ENCODE results near the gene GGTLC2. TPM values are rescaled to one million over a fixed set of nuclear protein-coding genes. Genes with fewer than 3 reads are reported as not detected.
"Not testable (repeated sequence)": the region's sequence is repeated elsewhere in the genome, so short reads cannot be mapped to it uniquely, and the experiment has no call there.

The GGTLC2 gene
- total RNA-seq, 5 donors from 2014 or later (not counting 1 experiment from before 2014, with no cell fraction given) = not detected

GRCh38 chr22:22652573-22652972 lies 8.2 kb downstream of the GGTLC2 start:
- H3K27me3 ChIP-seq (replicated peaks in 1 of 2; ENCODE audit: control insufficient read depth in 2 of 2, extremely low read depth in 1 of 2, insufficient read depth in 2 of 2, low read length in 1 of 2); POLR2A ChIA-PET; H3K4me1 ChIP-seq (ENCODE audit: control insufficient read depth in 1 of 2, extremely low read depth in 1 of 2, insufficient read depth in 2 of 2, low read length in 2 of 2); H3K36me3 ChIP-seq (ENCODE audit: control insufficient read depth in 2 of 2, extremely low read depth in 1 of 2, insufficient read depth in 1 of 2, low read length in 1 of 2); CTCF ChIA-PET; H3K36me3 Mint-ChIP-seq; DNase-seq; H3K9me3 Mint-ChIP-seq; H3K27ac ChIP-seq (ENCODE audit: low read length); ATAC-seq (replicated peaks in 1 of 4); H3K27ac Mint-ChIP-seq; H3K9me3 ChIP-seq; H3K4me3 ChIP-seq (ENCODE audit: control insufficient read depth in 1 of 2, extremely low read depth in 1 of 2, low read length in 1 of 2); H3K27me3 Mint-ChIP-seq: not testable (repeated sequence)
- H3K4me1 Mint-ChIP-seq = peaks cover 21 to 32% (median 28%) of the 10 kb centered on the region in 3 donors
- peak overlapping the region in 1 of 3 donors; percentile 46 for H3K4me3 Mint-ChIP-seq
- WGBS (ENCODE audit: insufficient coverage) = 76% methylated on average over 3 of the region's 6 CpGs

- H3K27ac Mint-ChIP-seq, POLR2A ChIA-PET: not testable (repeated sequence)
Observed at GRCh38 chr22:22653677-22654381, 9.4 kb downstream of the GGTLC2 start.

GRCh38 chr22:22655452-22656290 lies 11.3 kb downstream of the GGTLC2 start:
- POLR2A ChIA-PET = interaction anchor here in 1 of 2 donors (0.5 kb wide), 1 partner anchor 889 kb away, joined by 5 read pairs; no protein-coding TSS in a partner anchor
- CTCF ChIA-PET = no interaction called here
- peaks cover 0 to 3% of the 10 kb centered on the region in 2 experiments for H3K27me3 ChIP-seq (replicated peaks in 1 of 2; ENCODE audit: control insufficient read depth in 2 of 2, extremely low read depth in 1 of 2, insufficient read depth in 2 of 2, low read length in 1 of 2)

More at GRCh38 chr22:22653677-22654381, 9.4 kb downstream of the GGTLC2 start:
- H3K36me3 ChIP-seq (ENCODE audit: control insufficient read depth in 2 of 2, extremely low read depth in 1 of 2, insufficient read depth in 1 of 2, low read length in 1 of 2); CTCF ChIA-PET; H3K9me3 ChIP-seq; H3K4me3 ChIP-seq (ENCODE audit: control insufficient read depth in 1 of 2, extremely low read depth in 1 of 2, low read length in 1 of 2); H3K27me3 ChIP-seq (replicated peaks in 1 of 2; ENCODE audit: control insufficient read depth in 2 of 2, extremely low read depth in 1 of 2, insufficient read depth in 2 of 2, low read length in 1 of 2); ATAC-seq (replicated peaks in 1 of 4); H3K27me3 Mint-ChIP-seq; DNase-seq; H3K9me3 Mint-ChIP-seq; H3K27ac ChIP-seq (ENCODE audit: low read length); H3K36me3 Mint-ChIP-seq; H3K4me1 ChIP-seq (ENCODE audit: control insufficient read depth in 1 of 2, extremely low read depth in 1 of 2, insufficient read depth in 2 of 2, low read length in 2 of 2): not testable (repeated sequence)
- Mint-ChIP-seq H3K4me1 (peaks cover 21 to 32% (median 28%) of the 10 kb centered on the region in 3 donors), H3K4me3 (peak overlapping the region in 1 of 3 donors; percentile 52)
- WGBS (ENCODE audit: insufficient coverage) = no CpG with 5 or more reads among the region's 13 CpGs

GRCh38 chr22:22657712-22658111 lies 13.3 kb downstream of the GGTLC2 start:
- H3K27ac Mint-ChIP-seq = no peak overlapping the region
- Histone ChIP-seq H3K27me3 (replicated peaks in 1 of 2; ENCODE audit: control insufficient read depth in 2 of 2, extremely low read depth in 1 of 2, insufficient read depth in 2 of 2, low read length in 1 of 2) (peaks cover 0 to 5% of the 10 kb centered on the region in 2 experiments), H3K27ac (ENCODE audit: low read length) (no peak overlapping the region), H3K9me3 (no peaks in the 10 kb centered on the region), H3K4me3 (ENCODE audit: control insufficient read depth in 1 of 2, extremely low read depth in 1 of 2, low read length in 1 of 2) (no peak overlapping the region), H3K4me1 (ENCODE audit: control insufficient read depth in 1 of 2, extremely low read depth in 1 of 2, insufficient read depth in 2 of 2, low read length in 2 of 2) (peaks cover 0 to 7% of the 10 kb centered on the region in 2 experiments), H3K36me3 (ENCODE audit: control insufficient read depth in 2 of 2, extremely low read depth in 1 of 2, insufficient read depth in 1 of 2, low read length in 1 of 2) (no peaks in the 10 kb centered on the region)
- no CpG with 5 or more reads among the region's 1 CpG for WGBS (ENCODE audit: insufficient coverage)
- no peak overlapping the region for H3K4me3 Mint-ChIP-seq
- H3K4me1 Mint-ChIP-seq = peaks cover 21 to 26% (median 21%) of the 10 kb centered on the region in 3 donors
- ATAC-seq (replicated peaks in 1 of 4) (no peak), DNase-seq (no peak)
- peaks cover 0 to 2% of the 10 kb centered on the region in 2 donors for H3K27me3 Mint-ChIP-seq
- H3K9me3 Mint-ChIP-seq = no peaks in the 10 kb centered on the region
- no peaks in the 10 kb centered on the region for H3K36me3 Mint-ChIP-seq
- ChIA-PET POLR2A (no interaction called here), CTCF (no interaction called here)

More at GRCh38 chr22:22655452-22656290, 11.3 kb downstream of the GGTLC2 start:
- H3K27ac Mint-ChIP-seq = no peak overlapping the region
- no peaks in the 10 kb centered on the region for H3K9me3 Mint-ChIP-seq
- WGBS (ENCODE audit: insufficient coverage) = 68% methylated on average over 7 of the region's 8 CpGs
- no peak overlapping the region for H3K4me3 Mint-ChIP-seq
- Histone ChIP-seq H3K4me1 (ENCODE audit: control insufficient read depth in 1 of 2, extremely low read depth in 1 of 2, insufficient read depth in 2 of 2, low read length in 2 of 2) (peaks cover 0 to 7% of the 10 kb centered on the region in 2 experiments), H3K27ac (ENCODE audit: low read length) (no peak overlapping the region), H3K9me3 (no peaks in the 10 kb centered on the region), H3K36me3 (ENCODE audit: control insufficient read depth in 2 of 2, extremely low read depth in 1 of 2, insufficient read depth in 1 of 2, low read length in 1 of 2) (no peaks in the 10 kb centered on the region), H3K4me3 (ENCODE audit: control insufficient read depth in 1 of 2, extremely low read depth in 1 of 2, low read length in 1 of 2) (no peak overlapping the region)
- no peaks in the 10 kb centered on the region for H3K36me3 Mint-ChIP-seq
- peaks cover 21 to 32% (median 28%) of the 10 kb centered on the region in 3 donors for H3K4me1 Mint-ChIP-seq
- ATAC-seq (replicated peaks in 1 of 4) (no peak), DNase-seq (no peak)
- peaks cover 0 to 2% of the 10 kb centered on the region in 2 donors for H3K27me3 Mint-ChIP-seq

- Mint-ChIP-seq H3K4me1 (no peaks in the 10 kb centered on the region), H3K27ac (no peak overlapping the region), H3K9me3 (no peaks in the 10 kb centered on the region), H3K4me3 (no peak overlapping the region), H3K36me3 (no peaks in the 10 kb centered on the region), H3K27me3 (peaks cover 0 to 2% of the 10 kb centered on the region in 2 donors)
- POLR2A ChIA-PET = no interaction called here
- ATAC-seq (replicated peaks in 1 of 4) = no peak
- H3K9me3 ChIP-seq = no peaks in the 10 kb centered on the region
- no peaks in the 10 kb centered on the region for H3K36me3 ChIP-seq (ENCODE audit: control insufficient read depth in 2 of 2, extremely low read depth in 1 of 2, insufficient read depth in 1 of 2, low read length in 1 of 2)
- no peak overlapping the region for H3K4me3 ChIP-seq (ENCODE audit: control insufficient read depth in 1 of 2, extremely low read depth in 1 of 2, low read length in 1 of 2)
- DNase-seq = no peak
- CTCF ChIA-PET = no interaction called here
- peaks cover 0 to 13% of the 10 kb centered on the region in 2 experiments for H3K27me3 ChIP-seq (replicated peaks in 1 of 2; ENCODE audit: control insufficient read depth in 2 of 2, extremely low read depth in 1 of 2, insufficient read depth in 2 of 2, low read length in 1 of 2)
- WGBS (ENCODE audit: insufficient coverage) = 49% methylated on average over 2 of the region's 4 CpGs
- no peaks in the 10 kb centered on the region for H3K4me1 ChIP-seq (ENCODE audit: control insufficient read depth in 1 of 2, extremely low read depth in 1 of 2, insufficient read depth in 2 of 2, low read length in 2 of 2)
- no peak overlapping the region for H3K27ac ChIP-seq (ENCODE audit: low read length)
Observed at GRCh38 chr22:22661275-22661674, 16.9 kb downstream of the GGTLC2 start.

GRCh38 chr22:22662095-22662494 lies 17.7 kb downstream of the GGTLC2 start:
- Histone ChIP-seq H3K4me1 (ENCODE audit: control insufficient read depth in 1 of 2, extremely low read depth in 1 of 2, insufficient read depth in 2 of 2, low read length in 2 of 2) (no peaks in the 10 kb centered on the region), H3K4me3 (ENCODE audit: control insufficient read depth in 1 of 2, extremely low read depth in 1 of 2, low read length in 1 of 2) (no peak overlapping the region), H3K9me3 (no peaks in the 10 kb centered on the region), H3K27ac (ENCODE audit: low read length) (no peak overlapping the region), H3K27me3 (replicated peaks in 1 of 2; ENCODE audit: control insufficient read depth in 2 of 2, extremely low read depth in 1 of 2, insufficient read depth in 2 of 2, low read length in 1 of 2) (peaks cover 0 to 18% of the 10 kb centered on the region in 2 experiments), H3K36me3 (ENCODE audit: control insufficient read depth in 2 of 2, extremely low read depth in 1 of 2, insufficient read depth in 1 of 2, low read length in 1 of 2) (no peaks in the 10 kb centered on the region)
- ChIA-PET POLR2A (no interaction called here), CTCF (no interaction called here)
- no CpG with 5 or more reads among the region's 3 CpGs for WGBS (ENCODE audit: insufficient coverage)
- Mint-ChIP-seq H3K27me3 (peaks cover 0 to 2% of the 10 kb centered on the region in 2 donors), H3K4me1 (no peaks in the 10 kb centered on the region), H3K27ac (no peak overlapping the region), H3K4me3 (no peak overlapping the region), H3K9me3 (no peaks in the 10 kb centered on the region), H3K36me3 (no peaks in the 10 kb centered on the region)
- DNase-seq (no peak), ATAC-seq (replicated peaks in 1 of 4) (no peak)
